ENCODE data around the gene TIE1. TPM values are rescaled to one million over a fixed set of nuclear protein-coding genes. Genes with fewer than 3 reads are reported as not detected.

TIE1 gene
- total and polyA plus RNA-seq, 2 experiments from 2014 or later, result 0.21 TPM; not detected in 1

DNA sequence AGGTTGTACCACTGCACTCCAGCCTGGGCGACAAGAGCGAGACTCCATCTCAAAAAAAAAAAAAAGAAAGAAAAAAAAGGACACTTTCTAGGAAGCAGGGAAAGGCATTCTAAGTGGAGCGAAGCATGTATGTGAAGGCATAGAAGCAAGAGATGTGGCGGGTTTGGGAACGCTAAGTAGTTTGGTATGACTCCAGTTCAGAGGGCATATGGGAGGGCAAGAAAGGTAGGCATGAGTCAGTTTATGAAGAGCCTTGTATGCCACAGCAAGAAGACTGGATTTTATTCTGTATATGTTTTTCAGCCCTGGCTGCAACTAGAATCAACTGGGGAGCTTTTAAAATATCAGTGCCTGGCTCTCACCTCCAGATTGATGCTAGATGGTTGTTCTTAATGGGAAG is 71.4 kb downstream of the TIE1 start:
- Histone ChIP-seq H3K27me3 (replicated peaks; ENCODE audit: insufficient read depth) (no peaks in the 10 kb centered on the region), H3K9me3 (ENCODE audit: low read depth) (no peaks in the 10 kb centered on the region), H3K9me2 (ENCODE audit: insufficient read depth) (no peaks in the 10 kb centered on the region), H3K4me2 (ENCODE audit: unreplicated experiment) (peak overlapping the region; percentile 4), H2AFZ (no peak overlapping the region), H3K4me1 (ENCODE audit: insufficient read depth) (peaks cover 26% of the 10 kb centered on the region), H3K4me3 (no peak overlapping the region), H3K79me2 (ENCODE audit: insufficient read depth) (peaks cover 32% of the 10 kb centered on the region), H3K36me3 (ENCODE audit: low read depth) (no peaks in the 10 kb centered on the region), H3K27ac (peak overlapping the region; percentile 89), H3K9ac (0 out of 2 replicates have a peak overlapping the region, but pooled peaks have one; percentile 29), H4K20me1 (ENCODE audit: insufficient read depth) (no peaks in the 10 kb centered on the region), H3F3A (ENCODE audit: insufficient read depth) (peaks cover 59% of the 10 kb centered on the region)
- TF ChIP-seq EZH2 (IDR thresholded peaks at IDR 0.05; ENCODE audit: insufficient read depth, poor library complexity, severe bottlenecking) (no peak), EZH2phosphoT487 (IDR thresholded peaks at IDR 0.05; ENCODE audit: insufficient read depth, low read depth) (no peak)
- in situ Hi-C loops (cut with MboI), result no loop called here
- 91 to 92% methylated on average over 4 to 5 of the region's 5 CpGs for WGBS, 2 experiments (ENCODE audit: low coverage in 1 of 2, low lambda C conversion rate in 2 of 2, missing lambda C conversion rate in 2 of 2)
- peak; percentile 20 for DNase-seq

Small RNAs within 50 kb of the gene (microRNA-seq; reads per million reads assigned to microRNA genes)
- 5.1 reads per million, percentile 2 among the genes with 10 or more reads in this experiment for gene MIR6734 (ENCODE audit: borderline number of aligned reads)

Other genes with a start within 250 kb of the TIE1 start
- 113 and 120 TPM in 2 replicates for gene EBNA1BP2, start 128.7 kb upstream of the TIE1 start, total RNA-seq (2014; rRNA removed; shearing (Covaris generic))
- gene EBNA1BP2, start 128.7 kb upstream of the TIE1 start, polyA plus RNA-seq (2016; fragmentation: Nextera tagmentation; extraction: Ambion mirVana), result 162 and 164 TPM in 2 replicates
- gene CFAP57, start 128.7 kb upstream of the TIE1 start, total RNA-seq (2014; rRNA removed; shearing (Covaris generic)), result 0.32 and 0.63 TPM in 2 replicates
- 0.32 and 0.35 TPM in 2 replicates for gene CFAP57, start 128.7 kb upstream of the TIE1 start, polyA plus RNA-seq (2016; fragmentation: Nextera tagmentation; extraction: Ambion mirVana)
- not detected in 2 replicates for gene TMEM125, start 31.0 kb upstream of the TIE1 start, total RNA-seq (2014; rRNA removed; shearing (Covaris generic))
- gene TMEM125, start 31.0 kb upstream of the TIE1 start, polyA plus RNA-seq (2016; fragmentation: Nextera tagmentation; extraction: Ambion mirVana), result not detected in 2 replicates
- gene C1orf210, start 15.4 kb upstream of the TIE1 start, total RNA-seq (2014; rRNA removed; shearing (Covaris generic)), result not detected in 2 replicates
- not detected in 2 replicates for gene C1orf210, start 15.4 kb upstream of the TIE1 start, polyA plus RNA-seq (2016; fragmentation: Nextera tagmentation; extraction: Ambion mirVana)
- not detected in 2 replicates for gene MPL, start 36.8 kb downstream of the TIE1 start, total RNA-seq (2014; rRNA removed; shearing (Covaris generic))
- not detected in 2 replicates for gene MPL, start 36.8 kb downstream of the TIE1 start, polyA plus RNA-seq (2016; fragmentation: Nextera tagmentation; extraction: Ambion mirVana)
- gene CDC20, start 58.0 kb downstream of the TIE1 start, total RNA-seq (2014; rRNA removed; shearing (Covaris generic)), result 50.2 and 50.9 TPM in 2 replicates
- gene CDC20, start 58.0 kb downstream of the TIE1 start, polyA plus RNA-seq (2016; fragmentation: Nextera tagmentation; extraction: Ambion mirVana), result 48.9 and 55.8 TPM in 2 replicates
- gene ELOVL1, start 67.0 kb downstream of the TIE1 start, total RNA-seq (2014; rRNA removed; shearing (Covaris generic)), result 106 and 107 TPM in 2 replicates
- 152 and 155 TPM in 2 replicates for gene ELOVL1, start 67.0 kb downstream of the TIE1 start, polyA plus RNA-seq (2016; fragmentation: Nextera tagmentation; extraction: Ambion mirVana)
- gene MED8, start 88.8 kb downstream of the TIE1 start, total RNA-seq (2014; rRNA removed; shearing (Covaris generic)), result 51.1 and 53.5 TPM in 2 replicates
- 78.3 and 80.6 TPM in 2 replicates for gene MED8, start 88.8 kb downstream of the TIE1 start, polyA plus RNA-seq (2016; fragmentation: Nextera tagmentation; extraction: Ambion mirVana)
- 12.6 and 23.8 TPM in 2 replicates for gene SZT2, start 88.9 kb downstream of the TIE1 start, total RNA-seq (2014; rRNA removed; shearing (Covaris generic))
- gene SZT2, start 88.9 kb downstream of the TIE1 start, polyA plus RNA-seq (2016; fragmentation: Nextera tagmentation; extraction: Ambion mirVana), result 5.6 and 6.4 TPM in 2 replicates
- 28.5 and 35.7 TPM in 2 replicates for gene HYI, start 152.9 kb downstream of the TIE1 start, total RNA-seq (2014; rRNA removed; shearing (Covaris generic))
- 17.4 and 21.0 TPM in 2 replicates for gene HYI, start 152.9 kb downstream of the TIE1 start, polyA plus RNA-seq (2016; fragmentation: Nextera tagmentation; extraction: Ambion mirVana)
- gene PTPRF, start 229.9 kb downstream of the TIE1 start, total RNA-seq (2014; rRNA removed; shearing (Covaris generic)), result 15.0 and 16.3 TPM in 2 replicates
- 14.0 and 14.7 TPM in 2 replicates for gene PTPRF, start 229.9 kb downstream of the TIE1 start, polyA plus RNA-seq (2016; fragmentation: Nextera tagmentation; extraction: Ambion mirVana)